Uterus (tissue), 4 donors: ENCODE results near the gene SLIT3. TPM values are rescaled to one million over a fixed set of nuclear protein-coding genes. Genes with fewer than 3 reads are reported as not detected.

Source experiments
- DNase-seq, 2 donors: peaks; one replicate each; pipeline ENCODE4 v3.0.0-alpha.2; 2019 to 2020
- H3K27ac ChIP-seq, 2 donors: fragments of 200-600 bp; sonication (generic); 1 replicate in 1 of 2; 2 replicates in 1 of 2; pipeline ENCODE4 v1.5.1; 2016 to 2018
- H3K27me3 ChIP-seq, 2 donors: fragments of 200-600 bp; sonication (generic); one replicate each; pipeline ENCODE4 v1.5.1; 2018 to 2019; ENCODE audit warnings: control low read depth in 1 of 2
- H3K36me3 ChIP-seq, 2 donors: fragments of 200-600 bp; sonication (generic); one replicate each; pipeline ENCODE4 v1.5.1; 2019; ENCODE audit warnings: control low read depth in 1 of 2
- H3K4me1 ChIP-seq, 2 donors: fragments of 200-600 bp; sonication (generic); one replicate each; pipeline ENCODE4 v1.5.1; 2018 to 2019; ENCODE audit warnings: control low read depth in 1 of 2
- H3K4me3 ChIP-seq, 2 donors: fragments of 200-600 bp; sonication (generic); 1 replicate in 1 of 2; 2 replicates in 1 of 2; pipeline ENCODE4 v1.5.1; 2018 to 2019; ENCODE audit warnings: mild to moderate bottlenecking in 1 of 2
- H3K9me3 ChIP-seq, 2 donors: fragments of 200-600 bp; sonication (generic); one replicate each; pipeline ENCODE4 v1.5.1; 2019; ENCODE audit warnings: control low read depth in 1 of 2
- CTCF ChIP-seq, 4 experiments: fragments of 200-600 bp in 2 of 4; fragments of 450-650 bp in 2 of 4; sonication (generic) in 2 of 4; IDR thresholded peaks; one replicate each; pipeline ENCODE4 v1.5.1; 2016 to 2019; ENCODE audit warnings: antibody characterized with exemption in 4 of 4, mild to moderate bottlenecking in 2 of 4, moderate library complexity in 1 of 4
- POLR2A ChIP-seq, 2 donors: fragments of 450-650 bp; IDR thresholded peaks; one replicate each; pipeline ENCODE4 v1.6.1; 2016; ENCODE audit warnings: antibody characterized with exemption in 2 of 2, mild to moderate bottlenecking in 1 of 2, moderate library complexity in 1 of 2
- intact Hi-C: fragments of 100-400 bp; cut with DNase I; formaldehyde crosslinking; loops from one replicate; pipeline ENCODE4 v1.15.1; 2023; ENCODE audit warnings: low total_unique reads
- total RNA-seq, 4 donors: library from RNA; depleted of rRNA in 3 of 4; stranded (reverse); fragments of >200 nt in 3 of 4; gene quantifications; one replicate each; pipeline versions ENCODE4 v1.1.0 to v1.2.4, GENCODE V29; 2014 to 2023
- donor health status: DM: yes; HTN: yes; CAD: no.

Gene SLIT3
- total RNA-seq, 4 donors from 2014 or later, result 9.4 to 62.2 (median 28.1) TPM

- H3K36me3 ChIP-seq, result no peaks in the 10 kb centered on the region
- intact Hi-C loops, result no loop called here
- no peak for DNase-seq
- no peak overlapping the region for H3K27ac ChIP-seq
- H3K27me3 ChIP-seq, result no peaks in the 10 kb centered on the region
- no peaks in the 10 kb centered on the region for H3K9me3 ChIP-seq
- H3K4me1 ChIP-seq, result no peaks in the 10 kb centered on the region
- no peak overlapping the region for H3K4me3 ChIP-seq
- TF ChIP-seq CTCF (IDR thresholded peaks at IDR 0.05) (no peak), POLR2A (IDR thresholded peaks at IDR 0.05) (no peak)
Measured at GRCh38 chr5:169304175-169304574, 3.2 kb upstream of the SLIT3 start.

DNA sequence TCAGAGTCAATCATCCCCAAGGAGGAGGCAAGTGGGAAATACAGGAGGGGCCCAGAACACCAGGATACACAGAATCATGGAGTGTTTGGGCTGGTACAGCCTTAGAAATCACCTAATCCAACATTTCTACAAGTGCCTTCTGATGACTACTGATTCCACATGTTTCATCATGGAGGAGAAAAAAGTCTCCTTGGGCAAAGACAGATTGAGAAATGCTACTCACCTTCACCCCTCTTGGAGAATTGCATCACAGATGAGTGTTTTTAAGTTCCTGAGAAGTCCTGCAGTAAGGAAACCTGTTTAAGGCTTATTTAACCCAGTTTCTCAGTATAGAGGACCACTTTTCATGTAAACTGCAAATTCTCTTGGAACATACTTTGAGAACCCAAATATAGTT, 2.2 kb upstream of the SLIT3 start:
- intact Hi-C loops, result no loop called here
- Histone ChIP-seq H3K9me3 (no peaks in the 10 kb centered on the region), H3K27ac (no peak overlapping the region), H3K36me3 (no peaks in the 10 kb centered on the region), H3K4me3 (no peak overlapping the region), H3K4me1 (no peaks in the 10 kb centered on the region), H3K27me3 (no peaks in the 10 kb centered on the region)
- no peak for DNase-seq
- TF ChIP-seq CTCF (IDR thresholded peaks at IDR 0.05) (no peak), POLR2A (IDR thresholded peaks at IDR 0.05) (no peak)

- no peaks in the 10 kb centered on the region for H3K36me3 ChIP-seq
- H3K4me3 ChIP-seq, result no peak overlapping the region
- peak; percentile 79 to 81 for DNase-seq
- TF ChIP-seq CTCF (IDR thresholded peaks at IDR 0.05) (peak; percentile 74 to 90 (median 84)), POLR2A (IDR thresholded peaks at IDR 0.05) (no peak)
- H3K27ac ChIP-seq, result no peak overlapping the region
- H3K4me1 ChIP-seq, result no peaks in the 10 kb centered on the region
- no peaks in the 10 kb centered on the region for H3K27me3 ChIP-seq
- no peaks in the 10 kb centered on the region for H3K9me3 ChIP-seq
- intact Hi-C loops, result no loop called here
Measured at GRCh38 chr5:169302491-169303118, 1.7 kb upstream of the SLIT3 start.

GRCh38 chr5:169301986-169302385, 1.0 kb upstream of the SLIT3 start:
- intact Hi-C loops, result no loop called here
- H3K9me3 ChIP-seq, result no peaks in the 10 kb centered on the region
- DNase-seq, result no peak
- H3K4me3 ChIP-seq, result no peak overlapping the region
- H3K4me1 ChIP-seq, result no peaks in the 10 kb centered on the region
- no peak for TF ChIP-seq CTCF (IDR thresholded peaks at IDR 0.05)
- no peak for TF ChIP-seq POLR2A (IDR thresholded peaks at IDR 0.05)
- no peak overlapping the region for H3K27ac ChIP-seq
- H3K27me3 ChIP-seq, result no peaks in the 10 kb centered on the region
- H3K36me3 ChIP-seq, result no peaks in the 10 kb centered on the region

- Histone ChIP-seq H3K4me1 (no peaks in the 10 kb centered on the region), H3K9me3 (no peaks in the 10 kb centered on the region), H3K27ac (peak overlapping the region; percentile 76 to 78), H3K27me3 (no peaks in the 10 kb centered on the region), H3K36me3 (no peaks in the 10 kb centered on the region), H3K4me3 (peak overlapping the region; percentile 52 to 71)
- intact Hi-C loops, result no loop called here
- DNase-seq, result peak in 1 of 2 donors; percentile 29
- no peak for TF ChIP-seq POLR2A (IDR thresholded peaks at IDR 0.05)
- no peak for TF ChIP-seq CTCF (IDR thresholded peaks at IDR 0.05)
Measured at GRCh38 chr5:169301386-169301934, 521 bp upstream of the SLIT3 start.
